LNCAP (cell line): ENCODE measurements around the gene PCDH10.

Source experiments
- CTCF ChIP-seq: fragments of 450-650 bp; IDR thresholded peaks from 2 replicates; pipeline ENCODE4 v1.5.1; 2017; ENCODE audit warnings: mild to moderate bottlenecking

PCDH10 gene

GRCh38 chr4:133186845-133187244 lies 37.8 kb downstream of the PCDH10 start:
- TF ChIP-seq CTCF = no peak

GRCh38 chr4:133188433-133189146 lies 39.5 kb downstream of the PCDH10 start:
- TF ChIP-seq CTCF = no peak

- no peak for TF ChIP-seq CTCF
Observed at GRCh38 chr4:133189147-133189517, 40.0 kb downstream of the PCDH10 start.

GRCh38 chr4:133190098-133190497 lies 41.0 kb downstream of the PCDH10 start:
- TF ChIP-seq CTCF = no peak

GRCh38 chr4:133208694-133209285 lies 59.7 kb downstream of the PCDH10 start:
- no peak for TF ChIP-seq CTCF

- TF ChIP-seq CTCF = no peak
Observed at GRCh38 chr4:133233922-133234321, 84.8 kb downstream of the PCDH10 start.
